Activated CD8-positive, alpha-beta memory T cell treated with anti-CD3 and anti-CD28 coated beads, Interleukin-2, amount 50 U/mL, for 48 hours (primary cell): ENCODE measurements around the gene LIMS2.

ENCODE experiments used
- DNase-seq: peaks from one replicate; pipeline ENCODE4 v3.0.0-alpha.2; 2020

The LIMS2 gene

DNA sequence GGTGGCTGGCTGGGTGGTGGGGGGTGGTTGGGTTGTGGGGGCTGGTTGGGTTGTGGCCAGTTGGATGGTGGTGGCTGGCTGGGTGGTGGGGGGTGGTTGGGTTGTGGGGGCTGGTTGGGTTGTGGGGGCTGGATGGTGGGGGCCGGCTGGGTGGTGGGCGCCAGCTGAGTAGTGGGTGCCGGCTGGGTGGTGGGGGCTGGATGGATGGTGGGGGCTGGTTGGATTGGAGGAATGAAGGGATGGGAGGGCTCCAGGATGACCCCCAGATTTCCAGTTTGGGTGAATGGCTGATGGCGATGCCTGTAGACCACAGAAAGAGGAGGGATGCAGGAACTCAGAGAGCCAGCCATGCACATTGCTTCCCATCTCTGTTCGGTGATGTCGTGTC is 56.1 kb downstream of the LIMS2 start:
- DNase-seq, result peak; percentile 22

DNA sequence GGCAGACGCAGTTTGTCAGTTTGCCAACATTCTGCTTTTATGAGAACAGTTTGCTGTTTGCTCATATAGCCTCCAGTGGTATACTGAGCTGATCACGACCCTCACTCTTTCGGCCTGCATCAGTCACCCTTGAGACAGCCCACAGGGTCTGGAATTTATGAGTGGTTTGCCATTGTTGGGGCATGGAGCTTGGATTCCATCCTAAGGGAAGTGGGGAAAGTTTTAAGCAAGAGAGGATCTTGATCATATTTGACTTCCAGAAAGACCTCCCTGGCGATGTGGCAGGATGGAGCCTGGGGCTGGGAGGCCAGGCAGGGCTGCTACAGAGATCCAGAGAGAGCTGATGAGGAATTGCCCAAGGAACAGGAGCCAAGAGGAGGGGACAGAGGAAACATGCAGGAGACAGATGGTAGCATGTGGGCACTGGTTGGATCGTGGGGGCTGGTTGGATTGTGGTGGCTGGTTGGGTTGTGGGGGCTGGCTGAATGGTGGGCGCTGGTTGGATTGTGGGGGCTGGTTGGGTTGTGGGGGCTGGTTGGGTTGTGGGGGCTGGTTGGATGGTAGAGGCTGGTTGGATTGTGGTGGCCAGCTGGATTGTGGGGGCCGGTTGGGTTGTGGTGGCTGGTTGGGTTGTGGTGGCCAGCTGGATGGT is 56.7 kb downstream of the LIMS2 start:
- DNase-seq, result peak; percentile 32

DNA sequence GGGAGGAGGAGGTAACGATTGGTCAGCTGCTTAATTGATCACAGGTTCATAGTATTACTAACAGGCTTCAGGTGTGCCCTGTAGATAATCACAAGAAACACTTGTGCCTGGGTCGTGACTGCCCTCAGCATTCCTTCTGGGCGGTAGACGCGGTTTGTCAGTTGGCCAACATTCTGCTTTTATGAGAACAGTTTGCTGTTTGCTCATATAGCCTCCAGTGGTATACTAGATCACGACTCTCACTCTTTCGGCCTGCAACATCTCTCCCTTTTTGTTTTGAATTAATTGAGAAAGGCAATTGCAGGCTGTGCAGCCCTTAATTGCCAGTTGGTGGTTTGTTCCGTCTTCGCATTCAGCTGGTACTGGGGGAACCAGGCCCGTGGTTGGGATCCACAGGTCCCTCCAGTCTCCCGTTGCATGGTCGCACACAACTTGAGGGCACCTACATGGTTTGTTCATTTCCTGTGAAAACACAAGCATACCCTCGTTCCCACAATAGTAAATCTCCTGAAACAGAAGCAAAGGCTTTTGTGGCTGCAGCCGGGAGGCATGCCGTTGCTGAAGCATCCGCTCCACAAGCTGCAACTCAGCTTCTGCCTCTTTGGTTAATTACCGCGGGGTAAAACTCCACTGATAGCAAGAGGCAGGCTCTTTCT is 59.7 kb downstream of the LIMS2 start:
- peak; percentile 45 for DNase-seq

DNA sequence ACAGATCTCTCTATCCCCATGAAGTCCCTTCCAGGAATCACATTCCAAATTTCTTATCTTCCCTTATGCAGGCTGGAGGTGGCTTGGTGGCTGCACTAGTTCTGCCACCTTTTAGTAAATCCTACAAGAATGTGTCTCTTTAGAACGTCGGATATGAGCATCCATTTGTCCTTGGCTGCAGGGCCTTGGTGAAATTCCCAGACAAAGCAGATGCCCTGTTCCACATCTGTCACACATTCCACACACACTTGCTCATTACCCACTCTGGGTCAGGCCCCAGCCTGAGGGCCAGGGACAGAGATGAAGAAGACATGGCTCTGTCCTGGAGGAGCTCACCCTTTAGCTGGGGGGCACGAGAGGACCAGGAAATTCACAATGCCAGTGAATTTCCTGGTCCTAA is 60.6 kb downstream of the LIMS2 start:
- DNase-seq, result no peak

DNA sequence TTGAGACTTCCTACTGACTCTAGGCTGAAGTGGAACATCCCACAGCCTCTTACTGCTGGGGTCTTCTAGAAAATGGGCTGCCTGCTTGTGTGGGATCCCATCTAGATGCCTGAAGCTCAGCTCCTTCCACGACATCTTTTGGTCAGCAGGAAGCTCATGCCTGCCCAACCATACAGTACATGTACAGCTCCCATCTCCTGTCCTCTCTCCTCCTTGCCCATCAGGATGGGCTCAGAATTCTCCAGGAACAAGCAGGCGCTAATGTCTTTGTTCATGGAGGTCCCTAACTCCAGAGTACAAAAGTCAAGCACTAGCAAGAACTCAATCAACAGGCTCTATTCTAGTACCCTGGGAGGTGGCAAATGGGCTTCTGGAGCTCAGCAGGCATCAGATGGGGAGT is 61.1 kb downstream of the LIMS2 start:
- peak; percentile 25 for DNase-seq

DNA sequence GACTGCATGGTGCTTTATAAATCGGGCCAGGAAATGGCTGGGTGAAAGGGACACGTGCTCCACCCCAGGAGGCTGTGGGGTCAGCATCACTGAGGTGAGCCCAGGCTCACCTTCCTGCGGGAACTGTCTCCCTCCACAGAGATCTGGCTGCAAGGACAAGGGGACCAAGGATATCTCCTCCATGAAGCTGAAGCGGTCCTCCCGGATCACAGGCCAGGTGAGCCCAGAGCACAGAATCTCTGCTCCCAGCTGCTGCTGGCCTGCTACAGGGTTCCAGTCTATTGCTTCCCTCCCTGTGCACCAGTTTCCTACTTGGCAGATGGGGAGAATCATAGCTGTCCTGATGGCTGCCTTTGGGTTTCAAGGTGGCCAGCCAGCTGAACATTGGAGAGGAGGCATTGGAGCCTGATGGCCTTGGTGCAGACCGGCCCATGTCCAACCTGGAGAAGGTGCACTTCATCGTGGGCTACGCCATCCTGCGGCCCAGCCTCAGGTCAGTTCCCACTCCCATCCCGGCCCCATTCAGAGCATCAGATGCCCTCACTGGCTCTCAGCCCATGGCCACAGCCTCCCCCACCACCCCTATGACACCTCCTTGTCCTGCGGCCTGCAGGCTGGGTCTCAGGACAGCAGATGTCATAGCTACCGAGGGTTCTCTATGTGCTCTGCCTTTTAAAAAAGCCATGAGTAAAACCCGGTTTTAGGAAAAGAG is 63.1 kb downstream of the LIMS2 start:
- peak; percentile 17 for DNase-seq

DNA sequence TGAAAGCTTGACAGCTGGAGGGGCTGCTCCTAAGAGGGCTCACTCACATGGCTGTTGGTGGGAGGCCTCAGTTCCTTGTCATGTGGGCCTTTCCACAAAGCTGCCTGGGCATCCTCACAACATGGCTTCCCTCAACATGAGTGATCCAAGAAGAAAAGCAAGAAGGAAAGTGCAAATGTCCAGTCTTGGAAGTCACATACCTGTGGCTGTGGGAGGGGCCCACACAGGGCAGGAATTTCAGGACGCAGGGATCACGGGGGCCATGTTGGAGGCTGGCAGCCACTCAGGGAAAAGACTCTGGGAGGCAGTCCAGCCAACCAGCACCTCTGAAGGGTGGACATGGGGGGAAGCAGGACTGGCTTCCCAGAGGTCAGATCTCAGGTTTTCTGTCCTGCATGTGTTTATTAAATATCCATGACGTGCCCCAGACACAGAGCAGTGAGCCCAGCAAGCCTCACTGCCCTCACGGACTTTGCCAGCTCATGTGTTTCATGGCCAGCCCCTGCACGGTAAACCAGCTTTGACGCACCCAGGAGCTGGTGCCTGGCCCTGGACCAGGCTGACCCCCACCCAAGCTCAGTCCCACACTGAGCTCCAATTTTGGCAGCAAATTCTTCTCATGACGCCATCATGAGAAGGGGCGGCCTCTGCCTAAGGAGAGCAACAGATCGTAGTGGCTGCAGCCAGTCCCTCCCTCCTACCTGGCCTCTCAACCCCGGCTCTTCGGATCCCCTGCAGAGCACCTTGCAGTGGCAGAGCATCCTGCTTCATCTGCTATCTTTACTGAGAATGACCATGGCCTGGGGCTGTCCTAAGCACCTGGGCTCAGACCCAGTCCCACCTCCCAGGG is 64.0 kb downstream of the LIMS2 start:
- peak; percentile 33 for DNase-seq

DNA sequence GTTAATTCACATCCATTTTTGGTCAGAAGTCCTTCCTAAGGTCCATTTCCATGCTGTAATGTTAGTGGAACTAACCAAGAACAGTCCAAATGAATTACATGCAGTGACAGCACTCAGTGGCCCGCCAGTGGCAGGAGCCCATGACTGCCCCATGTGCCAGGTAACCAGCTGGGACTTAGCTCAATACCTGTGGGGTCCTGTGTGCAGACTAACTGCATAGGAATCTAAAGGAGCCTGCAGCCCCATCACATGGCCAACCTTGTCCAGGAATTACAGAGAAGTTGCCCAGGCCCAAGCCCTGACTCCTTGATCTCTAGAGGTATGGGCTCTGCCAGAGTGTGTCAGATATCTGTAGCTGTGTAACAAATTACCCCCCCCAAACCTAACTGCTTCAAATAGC is 64.8 kb downstream of the LIMS2 start:
- DNase-seq, result no peak

DNA sequence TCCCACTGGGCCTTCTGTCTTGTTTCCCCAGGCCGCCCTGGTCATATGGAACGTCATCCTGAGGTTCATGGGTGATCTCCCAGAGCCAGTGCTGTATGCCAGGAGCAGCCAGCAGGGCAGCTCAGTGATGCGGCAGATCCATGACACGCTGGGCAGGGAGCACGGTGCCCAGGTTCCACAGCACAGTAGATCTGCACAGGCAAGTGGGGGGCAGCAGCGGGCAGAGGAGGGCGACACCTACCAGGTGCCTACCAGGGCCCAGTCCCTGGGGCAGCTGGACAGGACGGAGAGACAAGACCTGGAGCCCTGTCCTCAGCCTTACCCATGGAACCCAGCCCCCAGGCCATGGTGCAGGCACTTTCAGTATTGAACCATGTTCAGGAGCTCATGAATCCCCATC is 65.5 kb downstream of the LIMS2 start:
- DNase-seq, result peak; percentile 37

DNA sequence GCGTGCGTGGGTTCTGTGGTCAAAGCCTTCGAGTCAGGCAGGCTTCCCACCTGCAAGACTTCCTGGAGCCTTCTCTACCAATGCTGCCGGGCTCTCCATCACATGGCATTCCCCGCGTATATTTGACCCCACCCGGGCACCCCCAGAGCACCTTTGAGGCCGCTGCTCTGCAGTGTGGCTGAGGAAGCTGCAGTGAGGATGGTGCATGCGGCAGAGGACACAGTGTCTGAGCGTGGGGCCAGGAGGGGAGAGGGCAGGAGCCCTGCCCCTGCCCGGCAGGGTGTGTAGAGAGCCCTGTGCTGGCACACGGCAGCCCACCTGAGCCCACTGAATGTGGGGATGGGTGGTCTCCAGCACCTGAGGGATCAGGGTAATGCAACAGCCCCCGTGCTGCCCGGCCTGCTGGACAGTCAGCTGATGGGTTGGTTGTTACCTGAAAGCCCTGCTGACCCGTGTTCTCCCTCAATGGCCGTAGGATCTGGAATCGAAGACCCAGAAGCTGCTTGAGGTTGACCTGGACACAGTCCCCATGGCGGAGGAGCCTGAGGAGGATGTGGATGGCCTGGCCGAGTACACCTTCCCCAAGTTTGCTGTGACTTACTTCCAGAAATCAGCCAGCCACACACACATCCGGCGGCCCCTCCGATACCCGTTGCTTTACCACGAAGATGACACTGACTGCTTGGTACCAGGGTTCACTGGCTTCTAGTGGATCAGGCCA is 66.1 kb downstream of the LIMS2 start:
- DNase-seq, result peak; percentile 47

DNA sequence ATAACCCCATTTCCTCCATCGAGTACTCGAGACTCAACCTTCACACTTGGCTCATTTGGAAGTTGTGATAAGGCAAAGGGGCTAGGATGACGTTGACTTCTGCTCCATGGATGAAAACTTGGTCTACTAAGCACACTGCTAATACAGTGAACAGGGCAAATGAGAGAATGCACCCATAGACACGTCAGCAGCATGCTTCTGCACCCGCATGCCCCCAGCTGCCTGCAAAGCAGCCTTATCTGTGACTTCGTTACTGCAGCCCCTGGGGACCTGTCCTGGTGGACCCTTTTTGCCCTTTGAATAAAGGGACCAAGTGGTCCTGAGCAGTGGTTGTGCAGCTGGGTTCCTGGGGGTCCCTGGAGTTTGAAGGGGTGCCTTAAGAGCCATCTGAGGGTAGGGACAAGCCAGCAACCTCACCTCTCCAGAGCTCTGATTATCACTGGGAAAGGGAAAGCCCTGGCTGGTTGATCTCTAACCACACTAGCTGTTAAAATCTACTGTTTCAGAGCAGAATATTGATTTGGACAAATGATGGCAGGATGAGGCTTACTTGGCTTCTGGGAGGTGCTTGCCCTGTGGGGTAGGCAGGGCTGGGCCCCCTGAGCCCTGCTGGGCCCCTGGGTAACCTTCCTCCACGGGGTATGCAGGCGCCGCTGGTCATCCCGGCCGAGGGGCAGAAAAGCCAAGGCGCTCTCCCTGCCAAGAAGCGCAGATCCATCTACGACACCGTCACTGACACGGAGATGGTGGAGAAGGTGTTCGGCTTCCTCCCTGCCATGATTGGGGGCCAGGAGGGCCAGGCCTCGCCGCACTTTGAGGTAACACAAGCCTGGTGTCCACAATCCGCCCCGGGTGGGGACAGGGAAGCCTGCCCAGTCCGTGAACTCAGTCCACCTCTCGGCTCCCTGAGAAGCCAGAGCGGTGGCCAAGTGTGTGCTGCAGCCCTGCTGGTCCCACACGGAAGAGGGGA is 67.0 kb downstream of the LIMS2 start:
- peak; percentile 28 for DNase-seq

DNA sequence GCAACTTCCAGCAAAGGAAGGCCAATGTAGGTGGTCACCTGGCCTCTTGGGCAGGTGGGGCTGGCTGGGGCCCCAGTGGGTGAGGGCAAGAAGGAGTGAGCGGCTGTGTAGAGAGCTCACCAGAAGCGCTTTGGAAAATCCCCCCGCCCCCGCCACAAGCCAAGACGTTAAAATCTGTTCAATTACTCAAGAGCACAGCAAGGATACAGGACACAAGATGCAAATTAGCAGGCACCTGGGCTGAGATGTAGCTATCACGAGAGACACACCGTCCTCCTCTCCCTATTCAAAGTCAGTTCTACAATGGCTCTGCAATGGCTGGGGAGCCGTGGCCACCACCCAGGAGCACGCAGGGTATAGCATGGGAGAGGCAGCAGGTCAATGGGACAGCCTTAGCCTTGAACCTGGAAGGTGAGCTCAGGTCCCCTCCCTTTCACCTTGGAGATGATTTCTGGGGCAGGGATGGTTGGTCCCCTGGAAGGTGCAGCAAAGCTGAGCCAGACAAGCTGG is 67.9 kb downstream of the LIMS2 start:
- peak; percentile 40 for DNase-seq

DNA sequence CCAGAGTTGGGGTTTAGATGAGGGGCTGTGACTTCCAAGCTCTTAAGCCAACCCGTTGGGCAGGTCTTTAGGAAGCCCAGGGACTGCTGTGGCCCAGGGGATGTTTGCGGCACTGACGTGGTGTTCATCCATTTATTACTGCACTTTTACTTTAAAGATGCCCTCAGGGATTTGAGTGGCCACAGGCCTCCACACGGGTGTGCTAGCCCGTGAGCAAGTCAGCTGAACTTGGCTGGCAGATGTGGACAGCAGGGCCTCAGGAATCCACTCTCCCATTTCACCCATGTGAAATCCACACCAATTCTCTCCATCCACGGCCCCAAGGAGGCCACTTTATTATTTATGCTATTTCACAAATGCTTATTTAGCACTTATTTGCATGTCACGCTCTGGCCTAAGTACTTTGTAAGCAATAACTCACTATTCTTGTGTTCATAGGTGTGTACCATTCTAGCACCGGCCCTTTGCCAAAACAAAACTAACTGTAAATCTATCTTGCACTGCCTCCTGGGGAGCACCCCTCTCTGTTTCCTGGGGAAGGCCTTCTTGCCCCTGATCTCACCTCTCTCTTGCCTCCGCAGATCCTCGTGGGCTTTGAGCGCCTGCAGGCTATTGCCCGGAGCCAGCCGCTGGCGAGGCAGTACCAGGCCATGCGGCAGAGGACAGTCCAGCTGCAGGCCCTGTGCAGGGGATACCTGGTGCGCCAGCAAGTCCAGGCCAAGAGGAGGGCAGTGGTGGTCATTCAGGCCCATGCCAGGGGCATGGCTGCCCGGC is 68.5 kb downstream of the LIMS2 start:
- DNase-seq, result peak; percentile 33

DNA sequence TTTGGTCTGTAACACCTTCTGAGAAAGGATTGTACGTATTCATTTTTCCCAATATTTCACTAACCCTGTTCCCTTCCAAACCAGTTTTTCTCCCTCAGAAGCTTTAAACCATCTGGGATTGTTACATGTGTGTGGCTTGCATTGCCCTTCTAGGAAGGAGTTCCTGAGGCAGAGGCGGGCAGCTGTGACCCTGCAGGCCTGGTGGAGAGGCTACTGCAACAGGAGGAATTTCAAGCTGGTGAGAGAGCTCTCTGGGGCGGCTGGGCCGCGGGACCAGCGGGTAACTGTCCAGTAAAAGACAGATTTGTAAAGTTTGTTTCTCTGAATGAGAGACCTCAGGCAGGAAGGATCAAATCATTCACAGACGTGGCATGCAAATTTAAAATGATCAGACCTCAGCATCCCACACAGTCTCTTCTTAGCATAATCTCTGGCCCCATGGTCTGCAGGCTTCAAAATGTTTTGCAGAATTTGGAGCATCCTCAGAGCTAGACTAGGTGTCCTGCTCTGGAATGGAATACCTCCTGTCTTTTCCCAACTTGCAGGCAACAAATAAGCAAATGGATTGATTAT is 69.6 kb downstream of the LIMS2 start:
- peak; percentile 20 for DNase-seq

DNA sequence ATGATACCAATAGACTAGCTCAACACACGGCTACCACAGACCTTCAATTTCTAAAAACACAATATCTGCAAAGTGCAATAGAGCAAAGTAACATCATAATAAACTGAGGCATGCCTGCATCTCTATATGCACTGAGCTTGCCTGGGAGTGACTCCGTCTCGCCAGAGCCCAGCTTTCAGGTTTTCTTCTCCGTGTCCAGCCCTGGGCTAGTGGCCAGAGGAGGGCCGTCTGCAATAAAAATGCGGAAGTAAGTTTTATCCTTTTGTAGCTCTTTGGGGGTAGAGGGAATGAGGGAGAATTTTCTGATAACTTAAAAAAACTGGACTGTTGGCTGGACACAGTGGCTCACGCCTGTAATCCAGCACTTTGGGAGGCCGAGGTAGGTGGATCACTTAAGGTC is 70.3 kb downstream of the LIMS2 start:
- DNase-seq, result no peak

DNA sequence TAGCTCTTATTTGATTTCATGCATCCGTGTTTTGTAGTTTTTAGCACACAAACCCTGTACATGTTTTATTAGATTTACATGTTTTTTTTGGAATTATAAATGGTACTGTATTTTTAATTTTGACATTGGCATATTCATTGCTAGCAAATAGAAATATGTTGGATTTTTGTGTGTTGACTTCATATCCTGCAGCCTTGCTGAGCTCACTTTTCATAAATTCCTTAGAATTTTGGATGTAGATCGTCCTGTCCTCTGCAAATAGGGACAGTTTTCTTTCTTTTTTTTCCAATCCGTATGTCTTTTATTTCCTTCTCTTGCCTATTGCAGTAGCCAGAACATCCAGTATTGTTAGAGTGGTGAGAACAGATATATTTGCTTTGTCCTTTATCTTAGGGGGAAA is 76.1 kb downstream of the LIMS2 start:
- DNase-seq, result no peak

DNA sequence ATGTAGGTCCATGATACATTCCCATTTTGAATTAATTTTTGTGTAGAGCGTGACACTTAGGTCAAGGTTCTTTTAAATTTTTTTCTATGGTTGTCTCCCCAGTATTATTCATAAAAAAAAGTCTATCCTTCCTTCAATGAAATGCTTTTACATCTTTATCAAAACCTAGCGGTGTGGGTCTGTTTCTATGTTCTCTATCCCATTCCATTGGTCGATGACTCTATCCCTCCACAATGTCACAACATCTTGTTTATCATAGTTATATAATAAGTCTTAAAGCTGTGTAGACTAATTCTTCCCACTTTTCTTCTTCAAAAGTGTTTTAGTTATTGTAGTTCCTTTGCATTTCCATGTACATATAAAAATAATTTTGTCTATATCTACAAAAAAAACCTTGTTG is 76.6 kb downstream of the LIMS2 start:
- no peak for DNase-seq

DNA sequence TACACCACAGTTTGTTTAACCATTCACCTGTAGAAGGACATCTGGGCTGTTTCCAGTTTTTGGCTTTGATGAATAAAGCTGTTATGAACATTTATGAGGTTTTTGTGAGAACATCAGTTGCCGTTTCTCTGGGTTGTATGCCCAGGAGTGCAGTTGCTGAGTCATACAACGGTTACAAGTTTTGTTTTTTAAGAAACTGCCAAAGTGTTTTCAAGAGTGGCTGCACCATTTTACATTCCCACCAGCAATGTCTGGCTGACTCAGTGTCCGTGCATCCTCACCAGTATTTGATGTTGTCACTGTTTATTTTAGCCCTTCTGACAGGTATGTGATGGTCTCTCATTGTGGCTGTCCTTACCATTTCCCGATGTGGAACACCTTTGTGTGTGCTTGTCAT is 77.3 kb downstream of the LIMS2 start:
- DNase-seq, result no peak

DNA sequence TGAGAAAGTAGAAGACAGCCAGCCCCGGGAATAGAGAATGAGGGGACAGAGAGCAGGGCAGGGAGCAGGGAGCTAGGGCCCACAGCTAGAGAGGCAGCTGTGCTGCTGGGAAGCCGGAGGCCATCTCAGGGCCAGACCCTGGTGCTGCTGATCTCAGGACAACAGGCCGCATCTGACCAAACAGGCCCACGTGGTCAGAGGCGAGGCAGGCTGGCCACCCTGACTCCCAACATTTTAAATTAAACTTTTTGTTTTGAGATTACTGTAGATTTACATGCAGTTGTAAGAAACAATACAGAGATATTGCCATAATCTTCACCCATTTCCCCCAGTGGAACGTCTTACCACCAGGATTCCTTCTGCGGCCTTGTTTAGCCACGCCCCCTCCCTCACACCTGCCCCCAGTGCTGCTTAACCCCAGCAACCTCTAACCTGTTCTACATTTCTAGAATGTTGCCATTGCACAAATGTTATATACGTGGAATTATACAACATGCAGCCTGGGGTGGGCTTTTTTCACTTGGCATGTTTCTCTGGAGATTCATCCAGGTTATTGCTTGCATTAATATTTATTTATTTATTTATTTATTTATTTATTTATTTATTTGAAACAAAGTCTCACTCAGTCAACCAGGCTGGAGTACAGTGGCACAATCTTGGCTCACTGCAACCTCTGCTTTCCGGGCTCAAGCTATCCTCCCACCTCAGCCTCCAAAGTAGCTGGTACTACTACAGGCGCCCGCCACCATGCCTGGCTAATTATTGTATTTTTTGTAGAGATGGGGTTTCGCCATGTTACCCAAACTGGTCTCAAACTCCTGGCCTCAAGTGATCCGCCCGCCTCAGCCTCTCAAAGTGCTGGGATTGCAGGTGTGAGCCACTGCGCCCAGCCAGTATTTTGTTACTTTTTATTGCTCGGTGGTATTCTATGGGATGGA is 78.0 kb downstream of the LIMS2 start:
- peak; percentile 23 for DNase-seq
